Measurements from ENCODE around the gene PRKG1. TPM values are rescaled to one million over a fixed set of nuclear protein-coding genes. Genes with fewer than 3 reads are reported as not detected.

The PRKG1 gene
- total and polyA plus RNA-seq, 2 experiments from 2014 or later, result 18.2 to 21.1 TPM

GRCh38 chr10:51169111-51169510 is 94.8 kb downstream of the PRKG1 start:
- Mint-ChIP-seq H3K4me1 (peaks cover 17% of the 10 kb centered on the region; the same call in 2 of the 3 replicates), H3K4me3 (no peak overlapping the region), H3K27ac (no peak overlapping the region), H3K9me3 (peaks cover 3% of the 10 kb centered on the region; the same call in 2 of the 3 replicates), H3K36me3 (ENCODE audit: low read depth) (peaks cover 6% of the 10 kb centered on the region; the same call in 2 of the 3 replicates), H3K27me3 (ENCODE audit: insufficient read depth, low read depth, poor library complexity) (no peaks in the 10 kb centered on the region)
- Histone ChIP-seq H3K36me3 (ENCODE audit: insufficient read depth) (no peaks in the 10 kb centered on the region), H3K27ac (ENCODE audit: low read depth) (no peak overlapping the region), H3K4me1 (ENCODE audit: insufficient read depth) (peaks cover 21% of the 10 kb centered on the region), H2AFZ (no peak overlapping the region), H4K20me1 (replicated peaks; ENCODE audit: insufficient read depth) (no peaks in the 10 kb centered on the region), H3K79me2 (replicated peaks; ENCODE audit: insufficient read depth) (no peaks in the 10 kb centered on the region), H3K9me2 (ENCODE audit: insufficient read depth) (no peaks in the 10 kb centered on the region), H3K4me3 (no peak overlapping the region), H3K4me2 (no peak overlapping the region), H3K27me3 (ENCODE audit: insufficient read depth) (no peaks in the 10 kb centered on the region), H3F3A (replicated peaks; ENCODE audit: low read depth) (no peaks in the 10 kb centered on the region)
- TF ChIP-seq ZNF331 (CRISPR knock-in tag; IDR thresholded peaks at IDR 0.05; ENCODE audit: low read depth) (no peak), EZH2 (IDR thresholded peaks at IDR 0.05; ENCODE audit: low read depth, unreplicated experiment) (no peak), ZNF462 (CRISPR knock-in tag; IDR thresholded peaks at IDR 0.05) (no peak), NANOG (IDR thresholded peaks at IDR 0.05; ENCODE audit: borderline replicate concordance) (no peak), CTCF (conservative IDR thresholded peaks at IDR 0.05; ENCODE audit: low read depth in 2 of 2) (no peak), EZH2phosphoT487 (IDR thresholded peaks at IDR 0.05; ENCODE audit: unreplicated experiment) (no peak)
- DNase-seq (ENCODE audit: low spot score) (no peak), ATAC-seq (no peak)

Measured in GM23338 (cell line).